Astrocyte (in vitro differentiated cells and primary cell): ENCODE results near the gene MYH3. TPM values are rescaled to one million over a fixed set of nuclear protein-coding genes. Genes with fewer than 3 reads are reported as not detected.

ENCODE experiments used
- DNase-seq: peaks from one replicate; pipeline ENCODE4 v3.0.0-alpha.2; 2010; ENCODE audit warnings: low read depth
- FAIRE-seq: peaks from 2 replicates; lab custom pipeline; 2011; peaks lifted over from hg19 to GRCh38; lab: Jason Lieb, UNC
- H2AFZ ChIP-seq: 2 replicates; pipeline ENCODE4 v1.6.0; 2012; ENCODE audit warnings: low read depth, low read length, inconsistent platforms
- H3K27ac ChIP-seq: 2 replicates; pipeline ENCODE4 v1.5.1; 2011; ENCODE audit warnings: low read depth, low read length, inconsistent platforms
- H3K27me3 ChIP-seq: 2 replicates; pipeline ENCODE4 v1.6.0; 2011; ENCODE audit warnings: low read length, inconsistent platforms; ENCODE audit not compliant: insufficient read depth
- H3K36me3 ChIP-seq: 2 replicates; pipeline ENCODE4 v1.5.1; 2011; ENCODE audit warnings: low read length, inconsistent platforms; ENCODE audit not compliant: insufficient read depth
- H3K4me1 ChIP-seq: 2 replicates; pipeline ENCODE4 v1.5.1; 2011; ENCODE audit warnings: low read length, inconsistent platforms; ENCODE audit not compliant: insufficient read depth
- H3K4me2 ChIP-seq: 2 replicates; pipeline ENCODE4 v1.6.0; 2012; ENCODE audit warnings: low read length, inconsistent platforms
- H3K4me3 ChIP-seq: 2 replicates; pipeline ENCODE4 v1.5.1; 2011; ENCODE audit warnings: low read depth, mild to moderate bottlenecking, low read length, inconsistent platforms; ENCODE audit not compliant: insufficient read depth
- H3K79me2 ChIP-seq: 2 replicates; pipeline ENCODE4 v1.6.0; 2012; ENCODE audit warnings: mild to moderate bottlenecking, low read length, inconsistent platforms; ENCODE audit not compliant: insufficient read depth
- H3K9ac ChIP-seq: 2 replicates; pipeline ENCODE4 v1.6.0; 2012; ENCODE audit warnings: mild to moderate bottlenecking, low read length, inconsistent platforms
- H3K9me3 ChIP-seq: 2 replicates; pipeline ENCODE4 v1.5.1; 2012; ENCODE audit warnings: low read depth, mild to moderate bottlenecking, low read length, inconsistent platforms; ENCODE audit not compliant: insufficient read depth
- H4K20me1 ChIP-seq: 2 replicates; pipeline ENCODE4 v1.6.0; 2012; ENCODE audit warnings: low read length, inconsistent platforms; ENCODE audit not compliant: insufficient read depth
- H3K27ac Mint-ChIP-seq: one replicate; pipeline ENCODE4 v1.8.0; 2021; ENCODE audit warnings: mild to moderate bottlenecking, mixed read lengths; ENCODE audit not compliant: unreplicated experiment
- H3K27me3 Mint-ChIP-seq: one replicate; pipeline ENCODE4 v1.8.0; 2021; ENCODE audit warnings: low read depth, mixed read lengths; ENCODE audit not compliant: unreplicated experiment
- H3K36me3 Mint-ChIP-seq: one replicate; pipeline ENCODE4 v1.8.0; 2021; ENCODE audit warnings: low read depth, mixed read lengths; ENCODE audit not compliant: unreplicated experiment
- H3K4me1 Mint-ChIP-seq: one replicate; pipeline ENCODE4 v1.8.0; 2021; ENCODE audit warnings: low read depth, mixed read lengths; ENCODE audit not compliant: unreplicated experiment
- H3K4me3 Mint-ChIP-seq: one replicate; pipeline ENCODE4 v1.8.0; 2021; ENCODE audit warnings: mild to moderate bottlenecking, moderate library complexity, mixed read lengths; ENCODE audit not compliant: unreplicated experiment
- H3K9me3 Mint-ChIP-seq: one replicate; pipeline ENCODE4 v1.8.0; 2021; ENCODE audit warnings: mild to moderate bottlenecking, mixed read lengths; ENCODE audit not compliant: unreplicated experiment
- EZH2 ChIP-seq: IDR thresholded peaks from 2 replicates; pipeline ENCODE4 v1.6.1; 2012; ENCODE audit warnings: mild to moderate bottlenecking, low read length, inconsistent platforms; ENCODE audit not compliant: insufficient read depth
- total RNA-seq: library from RNA; stranded (reverse); gene quantifications from 2 replicates; pipeline ENCODE4 v1.2.1, GENCODE V29; 2021
- TF ChIP-seq, protein P1 (sequence below): IDR thresholded peaks from 2 replicates; pipeline ENCODE4 v1.5.1; 2011; ENCODE audit warnings: low read depth, mild to moderate bottlenecking, inconsistent platforms, low read length, moderate library complexity; ENCODE audit not compliant: insufficient read depth

Gene MYH3
- total RNA-seq, 1 donor from 2014 or later, result 1.9 TPM

DNA sequence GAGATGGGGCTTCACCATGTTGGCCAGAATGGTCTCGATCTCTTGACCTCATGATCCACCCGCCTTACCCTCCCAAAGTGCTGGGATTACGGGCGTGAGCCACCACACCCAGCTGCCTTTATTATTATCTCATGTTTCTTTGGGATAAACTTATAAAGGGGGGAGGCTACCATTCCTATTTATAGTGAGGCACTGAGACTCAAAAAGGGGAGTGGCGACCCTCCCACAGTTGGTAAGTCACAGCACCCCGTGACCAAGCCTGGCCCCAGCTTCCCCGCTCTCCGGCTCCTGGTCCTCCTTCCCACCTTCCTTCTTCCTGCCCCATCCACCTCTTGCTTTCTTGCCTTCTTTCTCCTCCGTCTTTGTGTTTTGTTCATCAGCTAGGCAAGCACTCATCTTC, 5.2 kb downstream of the MYH3 start:
- peaks cover 10% of the 10 kb centered on the region for H3K27me3 Mint-ChIP-seq
- Histone ChIP-seq H3K36me3 (no peaks in the 10 kb centered on the region), H3K4me2 (no peak overlapping the region), H3K4me1 (no peaks in the 10 kb centered on the region), H3K79me2 (no peaks in the 10 kb centered on the region), H3K4me3 (no peak overlapping the region), H3K27me3 (no peaks in the 10 kb centered on the region), H3K9ac (no peak overlapping the region), H3K27ac (no peak overlapping the region), H3K9me3 (no peaks in the 10 kb centered on the region), H4K20me1 (no peaks in the 10 kb centered on the region), H2AFZ (no peak overlapping the region)
- no peaks in the 10 kb centered on the region for H3K9me3 Mint-ChIP-seq
- H3K4me1 Mint-ChIP-seq, result peaks cover 7% of the 10 kb centered on the region
- no peak overlapping the region for H3K27ac Mint-ChIP-seq
- no peak for FAIRE-seq
- no peak for DNase-seq
- H3K4me3 Mint-ChIP-seq, result no peak overlapping the region
- no peaks in the 10 kb centered on the region for H3K36me3 Mint-ChIP-seq
- TF ChIP-seq, protein P1, sequence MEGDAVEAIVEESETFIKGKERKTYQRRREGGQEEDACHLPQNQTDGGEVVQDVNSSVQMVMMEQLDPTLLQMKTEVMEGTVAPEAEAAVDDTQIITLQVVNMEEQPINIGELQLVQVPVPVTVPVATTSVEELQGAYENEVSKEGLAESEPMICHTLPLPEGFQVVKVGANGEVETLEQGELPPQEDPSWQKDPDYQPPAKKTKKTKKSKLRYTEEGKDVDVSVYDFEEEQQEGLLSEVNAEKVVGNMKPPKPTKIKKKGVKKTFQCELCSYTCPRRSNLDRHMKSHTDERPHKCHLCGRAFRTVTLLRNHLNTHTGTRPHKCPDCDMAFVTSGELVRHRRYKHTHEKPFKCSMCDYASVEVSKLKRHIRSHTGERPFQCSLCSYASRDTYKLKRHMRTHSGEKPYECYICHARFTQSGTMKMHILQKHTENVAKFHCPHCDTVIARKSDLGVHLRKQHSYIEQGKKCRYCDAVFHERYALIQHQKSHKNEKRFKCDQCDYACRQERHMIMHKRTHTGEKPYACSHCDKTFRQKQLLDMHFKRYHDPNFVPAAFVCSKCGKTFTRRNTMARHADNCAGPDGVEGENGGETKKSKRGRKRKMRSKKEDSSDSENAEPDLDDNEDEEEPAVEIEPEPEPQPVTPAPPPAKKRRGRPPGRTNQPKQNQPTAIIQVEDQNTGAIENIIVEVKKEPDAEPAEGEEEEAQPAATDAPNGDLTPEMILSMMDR, result no peak
- no peak for TF ChIP-seq EZH2

DNA sequence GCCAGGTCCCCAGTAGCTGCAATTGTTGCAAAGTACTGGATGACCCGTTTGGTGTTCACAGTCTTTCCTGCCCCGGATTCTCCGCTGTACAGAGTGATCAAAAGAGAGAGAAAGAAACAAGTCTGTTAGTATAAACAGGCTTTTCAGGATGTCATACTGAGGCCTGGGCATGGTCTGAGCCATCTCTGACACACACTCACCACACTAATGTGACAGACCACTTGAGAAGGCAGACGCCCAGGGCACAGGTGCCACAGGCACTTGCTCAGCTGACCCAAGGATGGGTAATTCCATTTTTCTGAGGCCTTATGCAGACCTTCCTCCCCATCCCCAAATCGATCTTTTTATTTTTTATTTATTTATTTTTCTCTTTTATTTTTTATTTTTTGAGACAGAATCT, 7.5 kb downstream of the MYH3 start:
- H3K27me3 ChIP-seq, result no peaks in the 10 kb centered on the region
- Mint-ChIP-seq H3K36me3 (no peaks in the 10 kb centered on the region), H3K27ac (no peak overlapping the region), H3K27me3 (peaks cover 5% of the 10 kb centered on the region), H3K4me3 (no peak overlapping the region), H3K9me3 (no peaks in the 10 kb centered on the region), H3K4me1 (peaks cover 7% of the 10 kb centered on the region)
- H3K4me2 ChIP-seq, result no peak overlapping the region
- H2AFZ ChIP-seq, result no peak overlapping the region
- H3K4me3 ChIP-seq, result no peak overlapping the region
- H4K20me1 ChIP-seq, result no peaks in the 10 kb centered on the region
- no peak for TF ChIP-seq EZH2
- TF ChIP-seq, protein P1, result no peak
- H3K27ac ChIP-seq, result no peak overlapping the region
- no peaks in the 10 kb centered on the region for H3K4me1 ChIP-seq
- no peak for FAIRE-seq
- H3K9me3 ChIP-seq, result no peaks in the 10 kb centered on the region
- H3K79me2 ChIP-seq, result no peaks in the 10 kb centered on the region
- no peak for DNase-seq
- H3K9ac ChIP-seq, result no peak overlapping the region
- H3K36me3 ChIP-seq, result no peaks in the 10 kb centered on the region

DNA sequence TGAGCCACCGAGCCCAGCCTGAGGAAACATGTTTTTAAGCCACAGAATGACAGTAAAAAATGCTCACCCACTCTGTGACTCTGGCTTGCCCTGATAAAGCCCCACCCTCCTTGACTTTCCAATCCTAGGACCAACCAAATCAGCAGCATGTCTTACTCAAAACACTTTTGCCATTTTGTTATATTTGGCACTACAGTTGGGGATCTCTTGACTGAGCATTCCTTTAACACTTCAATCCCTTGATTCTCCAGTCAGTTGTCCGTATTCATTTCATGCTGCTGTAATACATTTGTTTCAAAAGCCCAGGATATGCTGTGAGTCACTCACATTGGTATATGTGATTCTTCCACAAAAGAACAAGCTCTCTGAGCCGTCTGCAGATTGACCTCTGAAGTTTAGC, 8.2 kb downstream of the MYH3 start:
- peak; percentile 49 for DNase-seq
- Histone ChIP-seq H3K4me3 (no peak overlapping the region), H3K9ac (no peak overlapping the region), H2AFZ (no peak overlapping the region), H3K27ac (no peak overlapping the region), H4K20me1 (no peaks in the 10 kb centered on the region), H3K9me3 (no peaks in the 10 kb centered on the region), H3K79me2 (no peaks in the 10 kb centered on the region), H3K36me3 (no peaks in the 10 kb centered on the region), H3K27me3 (no peaks in the 10 kb centered on the region), H3K4me1 (no peaks in the 10 kb centered on the region), H3K4me2 (no peak overlapping the region)
- H3K27ac Mint-ChIP-seq, result no peak overlapping the region
- peaks cover 7% of the 10 kb centered on the region for H3K4me1 Mint-ChIP-seq
- H3K9me3 Mint-ChIP-seq, result no peaks in the 10 kb centered on the region
- no peak for FAIRE-seq
- TF ChIP-seq EZH2, result no peak
- TF ChIP-seq, protein P1, result no peak
- H3K4me3 Mint-ChIP-seq, result no peak overlapping the region
- peaks cover 2% of the 10 kb centered on the region for H3K27me3 Mint-ChIP-seq
- H3K36me3 Mint-ChIP-seq, result no peaks in the 10 kb centered on the region
